ENCODE results near the gene RAB8B.

DNA sequence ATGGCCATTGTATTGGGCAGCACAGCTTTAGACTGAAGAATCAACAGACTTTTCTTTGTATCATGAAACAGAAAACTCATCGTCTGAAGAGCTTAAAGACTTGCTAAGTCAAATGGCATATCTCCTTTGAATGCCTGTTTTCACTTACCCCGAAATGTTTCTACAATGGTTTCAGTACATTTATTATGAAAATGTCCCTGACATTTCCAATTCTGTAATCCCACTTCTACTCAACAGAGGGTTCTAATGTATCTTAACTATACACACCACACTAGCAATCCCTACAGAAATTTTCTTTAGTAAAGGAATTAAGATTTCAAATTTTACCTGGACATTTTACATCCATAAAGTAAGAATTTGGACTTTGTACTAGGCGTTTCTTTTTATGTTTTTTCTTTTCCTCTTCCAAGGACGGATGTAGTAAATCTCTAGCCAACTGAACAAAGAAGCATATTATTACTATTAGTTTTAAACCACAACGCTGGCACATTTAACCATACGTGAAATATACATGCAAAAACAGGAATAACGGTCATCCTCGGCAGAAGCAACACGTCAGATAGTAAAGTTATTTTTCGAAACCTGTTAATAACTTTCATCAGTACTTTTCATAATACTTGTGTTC lies 33.2 kb upstream of the RAB8B start:
- TF ChIP-seq, protein P1, sequence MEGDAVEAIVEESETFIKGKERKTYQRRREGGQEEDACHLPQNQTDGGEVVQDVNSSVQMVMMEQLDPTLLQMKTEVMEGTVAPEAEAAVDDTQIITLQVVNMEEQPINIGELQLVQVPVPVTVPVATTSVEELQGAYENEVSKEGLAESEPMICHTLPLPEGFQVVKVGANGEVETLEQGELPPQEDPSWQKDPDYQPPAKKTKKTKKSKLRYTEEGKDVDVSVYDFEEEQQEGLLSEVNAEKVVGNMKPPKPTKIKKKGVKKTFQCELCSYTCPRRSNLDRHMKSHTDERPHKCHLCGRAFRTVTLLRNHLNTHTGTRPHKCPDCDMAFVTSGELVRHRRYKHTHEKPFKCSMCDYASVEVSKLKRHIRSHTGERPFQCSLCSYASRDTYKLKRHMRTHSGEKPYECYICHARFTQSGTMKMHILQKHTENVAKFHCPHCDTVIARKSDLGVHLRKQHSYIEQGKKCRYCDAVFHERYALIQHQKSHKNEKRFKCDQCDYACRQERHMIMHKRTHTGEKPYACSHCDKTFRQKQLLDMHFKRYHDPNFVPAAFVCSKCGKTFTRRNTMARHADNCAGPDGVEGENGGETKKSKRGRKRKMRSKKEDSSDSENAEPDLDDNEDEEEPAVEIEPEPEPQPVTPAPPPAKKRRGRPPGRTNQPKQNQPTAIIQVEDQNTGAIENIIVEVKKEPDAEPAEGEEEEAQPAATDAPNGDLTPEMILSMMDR (IDR thresholded peaks at IDR 0.05), result no peak
- no peak for TF ChIP-seq POLR2A (IDR thresholded peaks at IDR 0.05)

All from heart left ventricle (tissue), 13 donors.